Loucy (cell line): ENCODE measurements around the gene FOXRED1.

ENCODE experiments used
- EZH2phosphoT487 ChIP-seq: fragments of 200-600 bp; IDR thresholded peaks from 2 replicates; pipeline ENCODE4 v1.6.1; 2018; ENCODE audit warnings: antibody characterized with exemption, mild to moderate bottlenecking, moderate library complexity, borderline replicate concordance
- TF ChIP-seq, protein P1 (sequence below): fragments of 200-600 bp; sonication (generic); conservative IDR thresholded peaks from 2 replicates; pipeline ENCODE4 v1.5.1; 2014; ENCODE audit warnings: mild to moderate bottlenecking, antibody characterized with exemption, low read length

DNA sequence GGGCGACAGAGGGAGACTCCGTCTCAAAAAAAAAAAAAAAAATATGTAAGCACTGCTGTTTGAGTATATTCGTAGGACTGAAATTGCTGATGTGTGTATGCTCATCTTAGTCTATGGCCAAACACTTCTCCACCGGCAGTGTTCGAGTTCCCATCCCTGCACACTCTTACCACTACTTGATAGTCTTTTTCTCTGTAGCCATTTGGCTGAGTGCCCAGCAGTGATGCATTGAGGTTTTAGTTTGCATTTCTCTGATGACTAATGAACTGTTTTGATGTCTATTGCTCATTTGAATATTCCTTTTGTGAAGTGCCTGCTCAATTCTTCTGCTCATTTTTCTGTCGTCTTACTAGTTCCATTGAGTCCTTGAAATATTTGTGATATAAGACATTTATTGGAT lies 15.9 kb downstream of the FOXRED1 start:
- TF ChIP-seq, protein P1, sequence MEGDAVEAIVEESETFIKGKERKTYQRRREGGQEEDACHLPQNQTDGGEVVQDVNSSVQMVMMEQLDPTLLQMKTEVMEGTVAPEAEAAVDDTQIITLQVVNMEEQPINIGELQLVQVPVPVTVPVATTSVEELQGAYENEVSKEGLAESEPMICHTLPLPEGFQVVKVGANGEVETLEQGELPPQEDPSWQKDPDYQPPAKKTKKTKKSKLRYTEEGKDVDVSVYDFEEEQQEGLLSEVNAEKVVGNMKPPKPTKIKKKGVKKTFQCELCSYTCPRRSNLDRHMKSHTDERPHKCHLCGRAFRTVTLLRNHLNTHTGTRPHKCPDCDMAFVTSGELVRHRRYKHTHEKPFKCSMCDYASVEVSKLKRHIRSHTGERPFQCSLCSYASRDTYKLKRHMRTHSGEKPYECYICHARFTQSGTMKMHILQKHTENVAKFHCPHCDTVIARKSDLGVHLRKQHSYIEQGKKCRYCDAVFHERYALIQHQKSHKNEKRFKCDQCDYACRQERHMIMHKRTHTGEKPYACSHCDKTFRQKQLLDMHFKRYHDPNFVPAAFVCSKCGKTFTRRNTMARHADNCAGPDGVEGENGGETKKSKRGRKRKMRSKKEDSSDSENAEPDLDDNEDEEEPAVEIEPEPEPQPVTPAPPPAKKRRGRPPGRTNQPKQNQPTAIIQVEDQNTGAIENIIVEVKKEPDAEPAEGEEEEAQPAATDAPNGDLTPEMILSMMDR: no peak
- no peak for TF ChIP-seq EZH2phosphoT487
